ENCODE results near the gene ZNF418. TPM values are rescaled to one million over a fixed set of nuclear protein-coding genes. Genes with fewer than 3 reads are reported as not detected.

ZNF418 gene
- total and polyA plus RNA-seq, 2 of the 8 experiments (the other 6 are each of a cell fraction or from before 2014, with no cell fraction given): 10.5 to 18.8 TPM

- Histone ChIP-seq H3K27me3 (replicated peaks in 1 of 4; ENCODE audit: control insufficient read depth in 3 of 4, extremely low read depth in 1 of 4, insufficient read depth in 3 of 4, low read length in 3 of 4) (no peaks in the 10 kb centered on the region), H3K4me3 (ENCODE audit: extremely low read depth in 1 of 4, insufficient read depth in 2 of 4, low read depth in 3 of 4, low read length in 4 of 4) (no peak within 1 kb of the TSS), H3K4me1 (replicated peaks in 1 of 4; ENCODE audit: control insufficient read depth in 3 of 4, insufficient read depth in 4 of 4, low read length in 3 of 4) (no peaks in the 10 kb centered on the region), H2BK12ac (ENCODE audit: low read depth, low read length) (no peak within 1 kb of the TSS), H3K56ac (replicated peaks; ENCODE audit: insufficient read length, low read depth, low read length) (no peak within 1 kb of the TSS), H3K4ac (replicated peaks; ENCODE audit: insufficient read length, low read depth, low read length) (no peak within 1 kb of the TSS), H3K23me2 (ENCODE audit: low read depth, low read length) (no peaks in the 10 kb centered on the region), H4K91ac (replicated peaks; ENCODE audit: insufficient read length, low read length) (no peak within 1 kb of the TSS), H3K18ac (ENCODE audit: extremely low read depth, low read length) (no peak within 1 kb of the TSS), H3K4me2 (ENCODE audit: insufficient read depth in 1 of 2, low read depth in 2 of 2, low read length in 2 of 2) (no peak within 1 kb of the TSS), H2BK15ac (ENCODE audit: low read length) (no peak within 1 kb of the TSS), H2BK120ac (replicated peaks; ENCODE audit: low read depth, low read length) (no peak within 1 kb of the TSS), H3K79me1 (ENCODE audit: low read depth, low read length) (no peaks in the 10 kb centered on the region), H2AK5ac (ENCODE audit: low read depth, low read length) (no peak within 1 kb of the TSS), H3K9ac (replicated peaks in 1 of 4; ENCODE audit: extremely low read depth in 1 of 4, low read depth in 3 of 4, low read length in 3 of 4) (no peak within 1 kb of the TSS), H2AFZ (ENCODE audit: low read length) (no peak within 1 kb of the TSS), H4K8ac (ENCODE audit: extremely low read depth, insufficient read depth, low read length) (no peak within 1 kb of the TSS), H3K9me3 (ENCODE audit: insufficient read depth in 2 of 2, low read depth in 1 of 2, low read length in 1 of 2) (peaks cover 75 to 91% of the 10 kb centered on the region in 2 experiments), H3K27ac (ENCODE audit: low read depth, low read length) (no peak within 1 kb of the TSS), H4K20me1 (replicated peaks in 1 of 2; ENCODE audit: control insufficient read depth in 1 of 2, insufficient read depth in 2 of 2, low read length in 2 of 2) (no peaks in the 10 kb centered on the region), H2BK20ac (ENCODE audit: low read length) (no peak within 1 kb of the TSS), H4K5ac (ENCODE audit: insufficient read length, low read depth, low read length) (no peak within 1 kb of the TSS), H2BK5ac (ENCODE audit: low read depth, low read length) (no peak within 1 kb of the TSS), H3K79me2 (ENCODE audit: control insufficient read depth in 1 of 2, insufficient read depth in 2 of 2, low read length in 2 of 2) (no peaks in the 10 kb centered on the region), H3K14ac (ENCODE audit: insufficient read length) (no peak within 1 kb of the TSS), H3K36me3 (ENCODE audit: control insufficient read depth in 2 of 4, insufficient read depth in 4 of 4, low read length in 3 of 4) (peaks cover 0 to 44% (median 12%) of the 10 kb centered on the region in 4 experiments; a peak in 7 of 8 replicates), H3K23ac (ENCODE audit: insufficient read length) (no peak within 1 kb of the TSS)
- CTCF ChIA-PET (ENCODE audit: partially characterized antibody): no interaction called here
- no peak for TF ChIP-seq POU5F1 (IDR thresholded peaks at IDR 0.05; ENCODE audit: low read depth, low read length)
- TF ChIP-seq BCL11A (IDR thresholded peaks at IDR 0.05; ENCODE audit: low read depth in 2 of 2, low read length in 2 of 2): no peak
- TF ChIP-seq YY1 (IDR thresholded peaks at IDR 0.05; ENCODE audit: low read depth, low read length): no peak
- DNase-seq (ENCODE audit: low read depth in 1 of 2, low spot score in 2 of 2) (no peak), FAIRE-seq (no peak)
- 90% methylated on average over 4 of the region's 4 CpGs; no CpG with 5 or more reads in 1 of the 2 experiments for WGBS, 2 experiments (ENCODE audit: extremely low coverage in 1 of 2, insufficient coverage in 1 of 2, insufficient read length in 1 of 2, insufficient replicate concordance in 2 of 2, low coverage in 1 of 2, low lambda C conversion rate in 2 of 2, missing lambda C conversion rate in 1 of 2)
- POLR2A ChIA-PET (ENCODE audit: partially characterized antibody): interaction anchor here (1.2 to 1.5 kb wide), 2 partner anchors 9 to 24 kb away, joined by 3 to 5 read pairs; no protein-coding TSS in a partner anchor
These were observed 39.2 kb upstream of the ZNF418 start, which contains the start of gene C19orf18 for GRCh38 chr19:57974434-57974833. Gene C19orf18, minus strand, starts transcription at chr19:57974534. Its CDS starts 102 bp downstream, at chr19:57974432.
